Prostate gland (tissue), 2 donors: Measurements from ENCODE around the gene WDR86.

Experiments
- CTCF ChIP-seq, 4 experiments: fragments of 200-600 bp in 2 of 4; fragments of 450-650 bp in 2 of 4; sonication (generic) in 2 of 4; IDR thresholded peaks; 1 replicate in 3 of 4; 2 replicates in 1 of 4; pipeline ENCODE4 v1.5.1; 2016 to 2019; ENCODE audit warnings: antibody characterized with exemption in 4 of 4, mild to moderate bottlenecking in 2 of 4, moderate library complexity in 2 of 4
- POLR2A ChIP-seq: fragments of 450-650 bp; IDR thresholded peaks from one replicate; pipeline ENCODE4 v1.6.1; 2016; ENCODE audit warnings: antibody characterized with exemption, mild to moderate bottlenecking

GRCh38 chr7:151449990-151450389, 40.2 kb upstream of the WDR86 start:
- TF ChIP-seq POLR2A (no peak), CTCF (IDR thresholded peaks at IDR 0.05) (no peak)
